ENCODE measurements around the gene STAB1. TPM values are rescaled to one million over a fixed set of nuclear protein-coding genes. Genes with fewer than 3 reads are reported as not detected.

The STAB1 gene
- total and polyA plus RNA-seq, 12 donors, result 17.4 to 231 (median 44.1) TPM

DNA sequence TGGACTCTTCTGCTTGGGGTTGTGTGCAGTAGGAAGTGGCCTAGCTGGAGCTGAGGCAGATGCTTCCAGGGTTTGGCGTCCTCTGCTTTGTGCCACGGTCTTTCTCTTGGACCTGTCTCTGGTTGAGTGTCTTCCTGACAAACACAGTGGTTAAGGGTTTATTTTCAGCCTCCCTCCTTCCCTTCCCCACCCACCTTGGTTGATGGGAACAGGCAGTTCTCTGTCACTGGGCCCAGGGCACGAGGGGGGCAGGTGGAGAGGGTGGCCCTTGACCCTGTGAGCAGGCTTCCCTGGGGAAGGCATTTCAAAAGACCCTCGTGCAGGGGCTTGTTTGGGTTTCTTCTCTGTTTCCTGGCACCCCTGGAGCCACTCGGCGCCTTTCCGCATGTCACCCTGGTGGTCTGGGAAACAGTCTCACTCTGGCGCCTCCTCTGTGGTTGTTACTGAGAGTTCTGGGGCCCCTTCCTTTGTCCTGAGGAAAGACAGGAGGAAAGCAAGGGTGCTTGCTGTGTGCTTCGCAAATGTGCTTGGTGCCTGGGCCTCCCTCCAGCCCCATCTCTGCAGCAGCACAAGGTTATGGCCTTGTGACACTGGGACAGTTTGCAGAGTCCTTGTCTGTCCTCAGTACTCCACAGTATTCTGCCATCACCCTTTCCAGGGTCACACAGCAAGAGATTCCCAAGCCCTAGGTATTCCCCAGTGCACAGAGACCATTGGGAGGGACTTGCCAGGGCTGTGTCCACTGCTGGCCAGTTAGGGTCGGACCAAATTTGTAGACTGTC is 10.3 kb upstream of the STAB1 start:
- Histone ChIP-seq H3K36me3 (peaks cover 5 to 96% (median 74%) of the 10 kb centered on the region in 9 donors), H3K4me3 (no peak overlapping the region), H3K27me3 (no peaks in the 10 kb centered on the region), H3K4me1 (peaks cover 18 to 48% (median 38%) of the 10 kb centered on the region in 9 donors), H3K9me3 (no peaks in the 10 kb centered on the region), H3K27ac (peak overlapping the region; percentile 26 to 80 (median 62))
- intact Hi-C loops (cut with DNase I), result loop anchor here in 2 of 10 donors (5.0 kb wide), 2 partner anchors 37 to 47 kb away; partner anchors contain the start of gene NT5DC2 (in 1 of the 2)
- TF ChIP-seq, protein P1, sequence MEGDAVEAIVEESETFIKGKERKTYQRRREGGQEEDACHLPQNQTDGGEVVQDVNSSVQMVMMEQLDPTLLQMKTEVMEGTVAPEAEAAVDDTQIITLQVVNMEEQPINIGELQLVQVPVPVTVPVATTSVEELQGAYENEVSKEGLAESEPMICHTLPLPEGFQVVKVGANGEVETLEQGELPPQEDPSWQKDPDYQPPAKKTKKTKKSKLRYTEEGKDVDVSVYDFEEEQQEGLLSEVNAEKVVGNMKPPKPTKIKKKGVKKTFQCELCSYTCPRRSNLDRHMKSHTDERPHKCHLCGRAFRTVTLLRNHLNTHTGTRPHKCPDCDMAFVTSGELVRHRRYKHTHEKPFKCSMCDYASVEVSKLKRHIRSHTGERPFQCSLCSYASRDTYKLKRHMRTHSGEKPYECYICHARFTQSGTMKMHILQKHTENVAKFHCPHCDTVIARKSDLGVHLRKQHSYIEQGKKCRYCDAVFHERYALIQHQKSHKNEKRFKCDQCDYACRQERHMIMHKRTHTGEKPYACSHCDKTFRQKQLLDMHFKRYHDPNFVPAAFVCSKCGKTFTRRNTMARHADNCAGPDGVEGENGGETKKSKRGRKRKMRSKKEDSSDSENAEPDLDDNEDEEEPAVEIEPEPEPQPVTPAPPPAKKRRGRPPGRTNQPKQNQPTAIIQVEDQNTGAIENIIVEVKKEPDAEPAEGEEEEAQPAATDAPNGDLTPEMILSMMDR (IDR thresholded peaks at IDR 0.05), result no peak
- DNase-seq (peak in 1 of 2 donors; percentile 16), ATAC-seq (peak in 6 of 8 donors; percentile 12 to 59 (median 26))
- 69 to 73% methylated on average over 10 of the region's 10 CpGs for WGBS, 2 donors

DNA sequence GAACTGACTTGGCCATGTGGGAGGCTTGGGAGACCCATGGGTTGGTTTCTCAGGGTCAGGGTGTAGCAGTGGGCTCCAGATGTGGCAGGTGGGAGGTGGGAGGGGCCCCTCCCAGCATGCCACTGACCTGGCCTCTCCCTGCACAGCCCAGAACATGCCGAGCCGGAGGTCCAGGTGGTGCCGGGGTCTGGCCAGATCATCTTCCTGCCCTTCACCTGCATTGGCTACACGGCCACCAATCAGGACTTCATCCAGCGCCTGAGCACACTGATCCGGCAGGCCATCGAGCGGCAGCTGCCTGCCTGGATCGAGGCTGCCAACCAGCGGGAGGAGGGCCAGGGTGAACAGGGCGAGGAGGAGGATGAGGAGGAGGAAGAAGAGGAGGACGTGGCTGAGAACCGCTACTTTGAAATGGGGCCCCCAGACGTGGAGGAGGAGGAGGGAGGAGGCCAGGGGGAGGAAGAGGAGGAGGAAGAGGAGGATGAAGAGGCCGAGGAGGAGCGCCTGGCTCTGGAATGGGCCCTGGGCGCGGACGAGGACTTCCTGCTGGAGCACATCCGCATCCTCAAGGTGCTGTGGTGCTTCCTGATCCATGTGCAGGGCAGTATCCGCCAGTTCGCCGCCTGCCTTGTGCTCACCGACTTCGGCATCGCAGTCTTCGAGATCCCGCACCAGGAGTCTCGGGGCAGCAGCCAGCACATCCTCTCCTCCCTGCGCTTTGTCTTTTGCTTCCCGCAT is 7.9 kb upstream of the STAB1 start:
- intact Hi-C loops (cut with DNase I), result no loop called here
- TF ChIP-seq, protein P1 (IDR thresholded peaks at IDR 0.05), result no peak
- H3K27ac ChIP-seq, result no peak overlapping the region
- H3K27me3 ChIP-seq, result no peaks in the 10 kb centered on the region
- 89 to 91% methylated on average over 31 of the region's 31 CpGs for WGBS, 2 donors
- peaks cover 0 to 96% (median 72%) of the 10 kb centered on the region in 9 donors for H3K36me3 ChIP-seq
- H3K4me3 ChIP-seq, result no peak overlapping the region
- ATAC-seq, result no peak
- DNase-seq, result no peak
- H3K4me1 ChIP-seq, result peaks cover 24 to 69% (median 54%) of the 10 kb centered on the region in 9 donors
- H3K9me3 ChIP-seq, result no peaks in the 10 kb centered on the region

DNA sequence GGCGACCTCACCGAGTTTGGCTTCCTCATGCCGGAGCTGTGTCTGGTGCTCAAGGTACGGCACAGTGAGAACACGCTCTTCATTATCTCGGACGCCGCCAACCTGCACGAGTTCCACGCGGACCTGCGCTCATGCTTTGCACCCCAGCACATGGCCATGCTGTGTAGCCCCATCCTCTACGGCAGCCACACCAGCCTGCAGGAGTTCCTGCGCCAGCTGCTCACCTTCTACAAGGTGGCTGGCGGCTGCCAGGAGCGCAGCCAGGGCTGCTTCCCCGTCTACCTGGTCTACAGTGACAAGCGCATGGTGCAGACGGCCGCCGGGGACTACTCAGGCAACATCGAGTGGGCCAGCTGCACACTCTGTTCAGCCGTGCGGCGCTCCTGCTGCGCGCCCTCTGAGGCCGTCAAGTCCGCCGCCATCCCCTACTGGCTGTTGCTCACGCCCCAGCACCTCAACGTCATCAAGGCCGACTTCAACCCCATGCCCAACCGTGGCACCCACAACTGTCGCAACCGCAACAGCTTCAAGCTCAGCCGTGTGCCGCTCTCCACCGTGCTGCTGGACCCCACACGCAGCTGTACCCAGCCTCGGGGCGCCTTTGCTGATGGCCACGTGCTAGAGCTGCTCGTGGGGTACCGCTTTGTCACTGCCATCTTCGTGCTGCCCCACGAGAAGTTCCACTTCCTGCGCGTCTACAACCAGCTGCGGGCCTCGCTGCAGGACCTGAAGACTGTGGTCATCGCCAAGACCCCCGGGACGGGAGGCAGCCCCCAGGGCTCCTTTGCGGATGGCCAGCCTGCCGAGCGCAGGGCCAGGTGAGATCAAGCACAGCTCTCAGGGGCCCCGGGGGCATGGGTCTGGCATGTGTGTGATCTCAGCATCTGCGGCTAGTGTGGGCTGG is 7.1 kb upstream of the STAB1 start:
- Histone ChIP-seq H3K36me3 (peaks cover 0 to 96% (median 71%) of the 10 kb centered on the region in 9 donors), H3K4me3 (no peak overlapping the region), H3K27me3 (no peaks in the 10 kb centered on the region), H3K4me1 (peaks cover 23 to 72% (median 59%) of the 10 kb centered on the region in 9 donors), H3K27ac (no peak overlapping the region), H3K9me3 (no peaks in the 10 kb centered on the region)
- WGBS, 2 donors, result 96% methylated on average over 59 of the region's 59 CpGs
- ATAC-seq, result no peak
- no peak for DNase-seq
- TF ChIP-seq, protein P1 (IDR thresholded peaks at IDR 0.05), result no peak
- intact Hi-C loops (cut with DNase I), result no loop called here

DNA sequence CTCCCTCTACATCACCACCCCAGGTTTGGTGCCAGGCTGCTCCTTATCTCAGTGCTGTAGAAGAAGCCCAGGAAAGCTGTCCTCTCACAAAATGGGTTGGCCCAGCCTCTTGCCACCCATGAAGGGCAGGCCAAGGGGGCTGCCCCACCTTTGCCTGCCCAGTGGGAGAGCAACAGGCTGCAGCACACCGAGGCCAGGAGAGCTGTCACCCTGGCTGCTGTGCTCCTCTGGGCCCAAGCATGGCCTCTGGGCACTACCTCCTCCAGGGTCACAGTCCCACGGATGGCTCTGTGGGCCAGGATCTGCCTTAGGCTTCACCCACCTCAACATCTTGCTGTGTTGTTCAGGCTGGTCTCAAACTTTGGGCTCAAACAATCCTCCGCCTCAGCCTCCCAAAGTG is 6.4 kb upstream of the STAB1 start:
- TF ChIP-seq, protein P1 (IDR thresholded peaks at IDR 0.05), result no peak
- DNase-seq (no peak), ATAC-seq (no peak)
- Histone ChIP-seq H3K9me3 (no peaks in the 10 kb centered on the region), H3K27ac (peak overlapping the region in 1 of 10 donors; percentile 16), H3K36me3 (peaks cover 0 to 93% (median 70%) of the 10 kb centered on the region in 9 donors), H3K4me1 (peaks cover 18 to 69% (median 59%) of the 10 kb centered on the region in 9 donors), H3K4me3 (no peak overlapping the region), H3K27me3 (no peaks in the 10 kb centered on the region)
- WGBS, 2 donors, result 80% methylated on average over 3 of the region's 3 CpGs
- intact Hi-C loops (cut with DNase I), result no loop called here

Measured in heart right ventricle (tissue), 16 donors.